Ureter (tissue), 1 donor: Measurements from ENCODE around the gene KCTD20. TPM values are rescaled to one million over a fixed set of nuclear protein-coding genes. Genes with fewer than 3 reads are reported as not detected.

ENCODE experiments used
- DNase-seq: peaks from one replicate; pipeline ENCODE4 v3.0.0-alpha.2; 2020; ENCODE audit warnings: low spot score
- total RNA-seq: library from RNA; stranded (reverse); gene quantifications from one replicate; pipeline ENCODE4 v1.2.4, GENCODE V29; 2023
- donor health status: DM: yes; HTN: yes; CAD: no.

KCTD20 gene
- total RNA-seq, 1 donor from 2014 or later, result 34.6 TPM

DNA sequence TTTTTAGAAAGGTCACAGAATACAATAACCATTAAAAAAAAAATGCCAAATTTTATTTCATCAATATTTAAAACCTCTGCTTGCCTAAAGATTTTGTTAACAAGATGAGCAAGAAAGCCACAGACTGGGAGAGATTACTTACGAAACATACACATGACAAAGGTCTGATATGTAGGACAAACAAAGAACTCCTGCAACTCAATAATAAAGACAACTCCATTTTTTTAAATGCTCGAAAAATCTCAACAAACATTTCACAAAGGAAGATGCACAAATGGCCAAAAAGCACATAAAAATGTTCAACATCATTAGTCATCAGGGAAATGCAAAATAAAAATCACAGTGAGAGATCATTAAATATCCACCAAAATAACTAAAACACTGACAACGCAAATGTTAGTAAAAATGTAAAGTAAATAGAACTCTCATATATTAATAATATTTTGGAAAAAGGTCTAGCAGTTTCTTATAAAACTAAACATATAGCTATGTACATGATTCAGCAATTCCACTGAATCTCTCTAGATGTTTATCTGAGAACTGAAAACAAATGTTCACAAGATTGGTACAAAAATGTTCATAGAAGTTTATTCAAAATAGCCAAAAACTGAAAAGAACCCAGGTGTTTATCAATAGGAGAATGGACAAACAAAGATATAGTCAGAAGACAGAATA lies 94.2 kb downstream of the KCTD20 start:
- DNase-seq, result no peak

DNA sequence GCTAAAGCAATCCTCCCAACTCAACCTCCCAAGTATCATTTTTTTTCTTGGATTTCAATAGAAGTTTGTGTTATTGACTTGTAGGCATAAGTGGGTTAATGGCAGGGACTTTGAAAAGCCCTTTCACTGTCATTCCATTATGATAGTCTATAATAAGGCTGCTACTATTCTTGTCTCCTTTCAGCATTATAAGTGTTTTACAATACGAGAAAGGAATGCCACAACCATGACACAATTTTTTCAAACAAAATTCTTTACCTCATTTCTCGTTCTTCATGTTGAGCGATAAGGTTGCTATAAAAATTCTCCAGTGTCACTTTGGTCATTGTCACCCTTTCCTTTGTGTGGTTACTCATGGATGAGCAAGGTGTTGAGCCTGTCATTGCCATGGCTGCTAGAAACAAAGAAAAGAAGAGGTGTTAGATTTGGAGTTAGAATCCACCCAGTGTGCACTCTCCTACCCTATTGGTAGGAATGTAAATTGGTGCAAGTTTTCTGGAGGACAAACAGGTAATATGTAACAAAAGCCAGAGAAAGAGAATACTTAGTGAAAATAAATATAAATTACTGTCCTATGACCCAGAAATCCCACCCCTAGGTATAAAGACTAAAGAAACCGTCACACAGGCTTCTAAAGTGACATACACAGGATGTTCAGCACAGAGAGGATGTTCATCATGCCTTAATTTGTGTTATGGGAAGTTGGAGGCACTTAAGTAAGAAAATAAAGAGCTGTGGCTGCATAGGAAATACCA lies 97.2 kb downstream of the KCTD20 start:
- no peak for DNase-seq

Other genes with a start within 250 kb of the KCTD20 start
- 31.7 TPM for gene BRPF3, start 246.3 kb upstream of the KCTD20 start, total RNA-seq
- 0.21 TPM for gene PNPLA1, start 172.9 kb upstream of the KCTD20 start, total RNA-seq
- gene BNIP5, start 106.1 kb upstream of the KCTD20 start, total RNA-seq, result not detected
- 7.6 TPM for gene ETV7, start 55.3 kb upstream of the KCTD20 start, total RNA-seq
- not detected for gene PXT1, start 146 bp upstream of the KCTD20 start, total RNA-seq
- 47.5 TPM for gene STK38, start 104.5 kb downstream of the KCTD20 start, total RNA-seq
- gene SRSF3, start 151.4 kb downstream of the KCTD20 start, total RNA-seq, result 306 TPM
- gene CDKN1A, start 235.7 kb downstream of the KCTD20 start, total RNA-seq, result 82.8 TPM